ENCODE measurements around the gene ABCC4. TPM values are rescaled to one million over a fixed set of nuclear protein-coding genes. Genes with fewer than 3 reads are reported as not detected.

ABCC4 gene
- total and polyA plus RNA-seq, 10 donors = 1.4 to 21.0 (median 13.3) TPM

DNA sequence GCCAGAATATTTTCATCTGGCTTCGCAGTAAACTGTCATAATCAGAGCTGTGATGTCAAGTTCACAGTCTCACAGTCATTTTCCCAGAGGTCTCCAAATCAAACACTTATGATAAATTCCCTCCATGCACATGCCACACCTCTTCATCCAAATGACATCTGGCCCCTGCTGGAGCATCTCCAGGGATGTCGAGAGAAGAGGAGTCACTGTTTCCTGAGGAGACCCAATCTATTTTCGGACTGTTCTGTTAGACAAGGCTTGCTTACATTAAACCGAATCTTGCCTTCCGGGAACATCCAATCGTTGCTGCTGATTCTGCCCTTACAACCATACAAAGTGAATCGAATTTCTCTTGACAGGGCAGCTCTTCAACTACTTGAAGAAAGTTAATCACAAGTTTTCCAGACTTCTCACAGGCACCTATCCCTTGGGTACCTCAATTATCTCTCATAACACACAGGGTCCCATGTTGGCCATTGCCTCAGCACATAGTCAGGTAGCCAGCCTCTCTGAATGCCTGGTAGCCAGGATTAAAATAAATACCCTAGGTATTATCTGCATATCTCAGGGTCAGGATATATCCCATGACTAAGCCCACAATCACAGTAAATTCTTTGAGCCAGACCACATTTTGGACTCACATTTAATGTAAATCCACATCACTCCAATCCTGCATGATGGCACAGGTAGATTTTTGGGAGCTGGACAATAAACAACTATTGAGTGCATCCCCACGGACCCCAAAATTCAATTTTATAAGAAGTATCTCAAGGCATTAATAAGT, 182.5 kb downstream of the ABCC4 start:
- Histone ChIP-seq H3K9me3 (no peaks in the 10 kb centered on the region), H3K27ac (no peak overlapping the region), H3K36me3 (peaks cover 0 to 32% (median 0%) of the 10 kb centered on the region in 6 donors), H3K27me3 (replicated peaks in 1 of 7) (no peaks in the 10 kb centered on the region), H3K4me1 (no peaks in the 10 kb centered on the region), H3K4me3 (no peak overlapping the region)
- WGBS, 5 donors = 93 to 96% (median 94%) methylated on average over 8 of the region's 8 CpGs
- DNase-seq = no peak
- TF ChIP-seq, protein P1, sequence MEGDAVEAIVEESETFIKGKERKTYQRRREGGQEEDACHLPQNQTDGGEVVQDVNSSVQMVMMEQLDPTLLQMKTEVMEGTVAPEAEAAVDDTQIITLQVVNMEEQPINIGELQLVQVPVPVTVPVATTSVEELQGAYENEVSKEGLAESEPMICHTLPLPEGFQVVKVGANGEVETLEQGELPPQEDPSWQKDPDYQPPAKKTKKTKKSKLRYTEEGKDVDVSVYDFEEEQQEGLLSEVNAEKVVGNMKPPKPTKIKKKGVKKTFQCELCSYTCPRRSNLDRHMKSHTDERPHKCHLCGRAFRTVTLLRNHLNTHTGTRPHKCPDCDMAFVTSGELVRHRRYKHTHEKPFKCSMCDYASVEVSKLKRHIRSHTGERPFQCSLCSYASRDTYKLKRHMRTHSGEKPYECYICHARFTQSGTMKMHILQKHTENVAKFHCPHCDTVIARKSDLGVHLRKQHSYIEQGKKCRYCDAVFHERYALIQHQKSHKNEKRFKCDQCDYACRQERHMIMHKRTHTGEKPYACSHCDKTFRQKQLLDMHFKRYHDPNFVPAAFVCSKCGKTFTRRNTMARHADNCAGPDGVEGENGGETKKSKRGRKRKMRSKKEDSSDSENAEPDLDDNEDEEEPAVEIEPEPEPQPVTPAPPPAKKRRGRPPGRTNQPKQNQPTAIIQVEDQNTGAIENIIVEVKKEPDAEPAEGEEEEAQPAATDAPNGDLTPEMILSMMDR (IDR thresholded peaks at IDR 0.05 in 8 of 11, conservative IDR thresholded peaks at IDR 0.05 in 3 of 11) = no peak
- TF ChIP-seq POLR2AphosphoS5 (IDR thresholded peaks at IDR 0.05) (no peak), POLR2A (IDR thresholded peaks at IDR 0.05) (no peak)
- intact Hi-C loops (cut with DNase I; ENCODE audit: low total_unique reads) = no loop called here

GRCh38 chr13:95117092-95117491, 184.2 kb downstream of the ABCC4 start:
- no peak for DNase-seq
- intact Hi-C loops (cut with DNase I; ENCODE audit: low total_unique reads) = no loop called here
- TF ChIP-seq POLR2A (IDR thresholded peaks at IDR 0.05) (no peak), POLR2AphosphoS5 (IDR thresholded peaks at IDR 0.05) (no peak)
- TF ChIP-seq, protein P1 (IDR thresholded peaks at IDR 0.05 in 8 of 11, conservative IDR thresholded peaks at IDR 0.05 in 3 of 11) = no peak
- WGBS, 5 donors = 74 to 83% (median 77%) methylated on average over 6 of the region's 6 CpGs
- H3K27ac ChIP-seq = no peak overlapping the region
- H3K9me3 ChIP-seq = no peaks in the 10 kb centered on the region
- no peaks in the 10 kb centered on the region for H3K4me1 ChIP-seq
- H3K36me3 ChIP-seq = peaks cover 0 to 37% (median 0%) of the 10 kb centered on the region in 6 donors
- no peak overlapping the region for H3K4me3 ChIP-seq
- H3K27me3 ChIP-seq (replicated peaks in 1 of 7) = no peaks in the 10 kb centered on the region

DNA sequence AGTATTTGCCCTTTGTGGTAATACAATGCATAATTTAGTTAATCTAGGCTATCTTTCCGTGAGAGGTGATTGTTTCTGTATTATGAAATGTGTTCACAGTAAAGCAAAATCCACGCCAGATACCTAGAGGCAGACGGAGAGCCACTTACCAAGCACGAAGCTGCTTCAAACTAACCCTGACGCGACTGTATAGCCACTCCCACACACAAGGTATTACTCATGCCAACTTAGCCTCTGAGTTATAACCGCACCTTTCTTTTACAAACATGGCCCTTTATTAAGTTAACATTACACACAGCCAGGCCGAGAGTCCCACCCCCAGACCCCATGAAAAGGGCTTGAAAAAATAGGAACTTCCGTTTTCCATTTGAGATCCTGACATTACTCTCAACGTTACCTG, 185.7 kb downstream of the ABCC4 start:
- DNase-seq = no peak
- Histone ChIP-seq H3K27me3 (replicated peaks in 1 of 7) (no peaks in the 10 kb centered on the region), H3K27ac (no peak overlapping the region), H3K4me3 (no peak overlapping the region), H3K9me3 (no peaks in the 10 kb centered on the region), H3K36me3 (peaks cover 0 to 34% (median 0%) of the 10 kb centered on the region in 6 donors), H3K4me1 (no peaks in the 10 kb centered on the region)
- TF ChIP-seq POLR2AphosphoS5 (IDR thresholded peaks at IDR 0.05) (no peak), POLR2A (IDR thresholded peaks at IDR 0.05) (no peak)
- TF ChIP-seq, protein P1 (IDR thresholded peaks at IDR 0.05 in 8 of 11, conservative IDR thresholded peaks at IDR 0.05 in 3 of 11) = no peak
- WGBS, 5 donors = 93 to 95% (median 93%) methylated on average over 10 of the region's 10 CpGs
- intact Hi-C loops (cut with DNase I; ENCODE audit: low total_unique reads) = no loop called here

- Histone ChIP-seq H3K4me1 (no peaks in the 10 kb centered on the region), H3K9me3 (no peaks in the 10 kb centered on the region), H3K27me3 (replicated peaks in 1 of 7) (no peaks in the 10 kb centered on the region), H3K4me3 (no peak overlapping the region), H3K36me3 (peaks cover 0 to 27% (median 0%) of the 10 kb centered on the region in 6 donors), H3K27ac (no peak overlapping the region)
- no peak for DNase-seq
- WGBS, 5 donors = 85 to 90% (median 87%) methylated on average over 5 of the region's 5 CpGs
- intact Hi-C loops (cut with DNase I; ENCODE audit: low total_unique reads) = no loop called here
- TF ChIP-seq POLR2AphosphoS5 (IDR thresholded peaks at IDR 0.05) (no peak), POLR2A (IDR thresholded peaks at IDR 0.05) (no peak)
- TF ChIP-seq, protein P1 (IDR thresholded peaks at IDR 0.05 in 8 of 11, conservative IDR thresholded peaks at IDR 0.05 in 3 of 11) = no peak
Observed at GRCh38 chr13:95113601-95114000, 187.7 kb downstream of the ABCC4 start.

Data from spleen (tissue), 11 donors.